K562 (cell line): Measurements from ENCODE around the gene ABHD17B. TPM values are rescaled to one million over a fixed set of nuclear protein-coding genes. Genes with fewer than 3 reads are reported as not detected.
"Not testable (repeated sequence)": the region's sequence is repeated elsewhere in the genome, so short reads cannot be mapped to it uniquely, and the experiment has no call there.

Experiments
- ATAC-seq: fragments of 200-7000 bp; cut with Tn5 transposase; 3 replicates; pipeline ENCODE4 v1.9.1; 2020; ENCODE audit warnings: moderate library complexity
- BruUV-seq: library from RNA; stranded (reverse); fragments of 400-500 nt; replicated peaks from 2 replicates; lab custom pipeline; 2021; lab: Mats Ljungman, UMichigan
- CTCF ChIA-PET: fragments of 300-600 bp; formaldehyde crosslinking; extraction: SDS; loops from one replicate; lab custom pipeline; 2021; ENCODE audit warnings: low intra/inter-chr PET ratio; lab: Yijun Ruan, JAX
- POLR2A ChIA-PET: fragments of 300-600, 350-650 bp; sonication (Branson Sonifier 250); formaldehyde crosslinking; extraction: SDS; loops from one replicate; lab custom pipeline; 2021; ENCODE audit warnings: antibody characterized with exemption, inconsistent platforms; lab: Yijun Ruan, JAX
- DNase-seq, 4 experiments: peaks; one replicate each; pipeline versions ENCODE4 v3.0.0 to v3.0.0-alpha.2; 2011 to 2018; ENCODE audit warnings: low spot score in 3 of 4, mixed read lengths in 3 of 4; ENCODE audit errors: extremely low read depth in 1 of 4
- FAIRE-seq: peaks from 2 replicates; lab custom pipeline; 2011; peaks lifted over from hg19 to GRCh38; lab: Jason Lieb, UNC
- H2AFZ ChIP-seq: 2 replicates; pipeline ENCODE4 v1.6.0; 2011; ENCODE audit warnings: low read depth, low read length, control low read depth, inconsistent platforms
- H3K27ac ChIP-seq: fragments of 200-600 bp; 3 replicates; pipeline ENCODE4 v1.8.0; 2011; ENCODE audit warnings: low read depth, mild to moderate bottlenecking, control low read depth, inconsistent platforms, low read length, moderate library complexity, mixed read lengths; ENCODE audit errors: extremely low read depth
- H3K27me3 ChIP-seq, 2 experiments: fragments of 300-600 bp in 1 of 2; 2 replicates in 1 of 2; 3 replicates in 1 of 2; pipeline versions ENCODE4 v1.6.0 to v1.8.0; 2011; ENCODE audit warnings: inconsistent platforms in 2 of 2, low read length in 2 of 2, mild to moderate bottlenecking in 1 of 2, mixed read lengths in 1 of 2, moderate library complexity in 1 of 2; ENCODE audit not compliant: control insufficient read depth in 2 of 2, insufficient read depth in 2 of 2
- H3K36me3 ChIP-seq: fragments of 300-600 bp; 3 replicates; pipeline ENCODE4 v1.8.0; 2011; ENCODE audit warnings: mild to moderate bottlenecking, low read length, inconsistent platforms; ENCODE audit not compliant: control insufficient read depth, insufficient read depth
- H3K4me1 ChIP-seq, 2 experiments: fragments of 200-600 bp in 1 of 2; replicated peaks in 1 of 2; 2 replicates in 1 of 2; 3 replicates in 1 of 2; pipeline versions ENCODE4 v1.5.1 to v1.8.0; 2011; ENCODE audit warnings: inconsistent platforms in 2 of 2, low read length in 2 of 2, mild to moderate bottlenecking in 1 of 2, mixed read lengths in 1 of 2, moderate library complexity in 1 of 2; ENCODE audit not compliant: control insufficient read depth in 2 of 2, insufficient read depth in 2 of 2
- H3K4me2 ChIP-seq: 2 replicates; pipeline ENCODE4 v1.6.1; 2011; ENCODE audit warnings: low read length, control low read depth, inconsistent platforms, mixed read lengths; ENCODE audit not compliant: insufficient read depth
- H3K4me3 ChIP-seq: fragments of 200-600 bp; sonication (generic), shearing (Covaris generic); 2 replicates; pipeline ENCODE4 v1.5.1; 2016; ENCODE audit warnings: control low read depth, inconsistent platforms
- H3K79me2 ChIP-seq: fragments of 200-600 bp; 3 replicates; pipeline ENCODE4 v1.8.0; 2011; ENCODE audit warnings: low read length, inconsistent platforms; ENCODE audit not compliant: control insufficient read depth, insufficient read depth
- H3K9ac ChIP-seq, 2 experiments: 2 replicates each; pipeline versions ENCODE4 v1.6.0 to v1.6.1; 2011; ENCODE audit warnings: low read depth in 2 of 2, low read length in 2 of 2, control low read depth in 1 of 2, inconsistent platforms in 1 of 2, mild to moderate bottlenecking in 1 of 2, mixed read lengths in 1 of 2; ENCODE audit not compliant: insufficient read depth in 1 of 2
- H3K9me1 ChIP-seq: one replicate; pipeline ENCODE4 v1.6.0; 2011; ENCODE audit warnings: inconsistent platforms, mild to moderate bottlenecking, low read length, moderate library complexity; ENCODE audit not compliant: control insufficient read depth, insufficient read depth
- H3K9me3 ChIP-seq: replicated peaks from 2 replicates; pipeline ENCODE4 v1.5.1; 2011; ENCODE audit warnings: low read depth, low read length, inconsistent platforms; ENCODE audit not compliant: control insufficient read depth, insufficient read depth
- H4K20me1 ChIP-seq: replicated peaks from 2 replicates; pipeline ENCODE4 v1.6.1; 2011; ENCODE audit warnings: low read length, inconsistent platforms, mixed read lengths; ENCODE audit not compliant: control insufficient read depth, insufficient read depth
- HOMEZ ChIP-seq: fragments of 250-450 bp; sonication (Bioruptor Pico); IDR thresholded peaks from 2 replicates; pipeline ENCODE4 v1.4.0; 2020; ENCODE audit warnings: mild to moderate bottlenecking, moderate library complexity
- ZNF184 ChIP-seq: sonication (generic); formaldehyde crosslinking; IDR thresholded peaks from 2 replicates; pipeline ENCODE4 v1.5.0; 2020; ENCODE audit warnings: missing genetic modification reagents
- ZNF384 ChIP-seq: IDR thresholded peaks from 2 replicates; pipeline ENCODE4 v1.6.1; 2012; ENCODE audit warnings: low read depth, low read length, improper control_type of control experiment
- WGBS: fragments of 100-300 bp; shearing (Covaris generic); methylation state at CpG from one replicate; pipeline ENCODE4 v1.1.6; 2016; ENCODE audit warnings: low coverage, mixed read lengths; ENCODE audit not compliant: insufficient coverage; ENCODE audit errors: missing lambda C conversion rate; 5-methylcytosine and 5-hydroxymethylcytosine counted together
- in situ Hi-C: fragments of 300-500 bp; cut with MboI; formaldehyde crosslinking; loops from 4 replicates; pipeline ENCODE4 v1.15.0; 2018; ENCODE audit warnings: inconsistent platforms, mixed read lengths
- intact Hi-C: fragments of 100-400 bp; cut with micrococcal nuclease; formaldehyde crosslinking; loops from 2 replicates; pipeline ENCODE4 v1.14.2; 2022
- polyA plus RNA-seq, 8 experiments: library from polyadenylated mRNA; depleted of rRNA in 4 of 8; stranded (reverse) in 5 of 8; unstranded in 3 of 8; fragments of >200 nt; fragmentation: Nextera tagmentation in 2 of 8; fragmentation: Illumina TruSeq in 1 of 8; extraction: Ambion mirVana in 2 of 8; extraction: Trizol in 1 of 8; gene quantifications; 2 replicates each; pipeline versions ENCODE4 v1.2.1 to v1.2.3, GENCODE V29; 2011 to 2014; ENCODE audit warnings: inconsistent platforms in 1 of 8, missing spikeins in 1 of 8
- total RNA-seq, 7 experiments: library from RNA; depleted of rRNA in 6 of 7; stranded (reverse); fragments of >200 nt in 6 of 7; fragmentation: Illumina TruSeq in 2 of 7; extraction: Trizol in 2 of 7; gene quantifications; 2 replicates each; pipeline versions ENCODE4 v1.2.1 to v1.2.3, GENCODE V29; 2011 to 2021; ENCODE audit warnings: low replicate concordance in 1 of 7

ABHD17B gene
- total and polyA plus RNA-seq, 9 of the 15 experiments (the other 6 are each of a cell fraction or from before 2014, with no cell fraction given): 1.9 to 13.4 (median 10.1) TPM

- no peak overlapping the region for H2AFZ ChIP-seq
- FAIRE-seq: no peak
- in situ Hi-C loops (no loop called here), intact Hi-C loops (no loop called here)
- H3K9me3 ChIP-seq: no peaks in the 10 kb centered on the region
- H3K4me3 ChIP-seq: no peak overlapping the region
- H3K79me2 ChIP-seq: peaks cover 83% of the 10 kb centered on the region
- 20% methylated on average over 6 of the region's 6 CpGs for WGBS
- no peaks in the 10 kb centered on the region for H4K20me1 ChIP-seq
- H3K36me3 ChIP-seq: peaks cover 13% of the 10 kb centered on the region; the same call in 2 of the 3 replicates
- ChIA-PET CTCF (no interaction called here), POLR2A (interaction anchor here (1.6 kb wide), 1 partner anchor 13 kb away, joined by 3 read pairs; no protein-coding TSS in a partner anchor)
- H3K9me1 ChIP-seq: no peaks in the 10 kb centered on the region
- no peak for ATAC-seq
- H3K4me1 ChIP-seq: peaks cover 0 to 11% of the 10 kb centered on the region in 2 experiments; a peak in 3 of 5 replicates
- no peak overlapping the region for H3K4me2 ChIP-seq
- no TSS peak for BruUV-seq
- H3K27ac ChIP-seq: no peak overlapping the region
- no peak overlapping the region for H3K9ac ChIP-seq
- no peak for TF ChIP-seq ZNF184
- peak; percentile 33; the same call in 1 of the 2 replicates for TF ChIP-seq ZNF384
- no peak for TF ChIP-seq HOMEZ (CRISPR knock-in tag)
- DNase-seq: peak in 1 of 4 experiments; percentile 7
- no peaks in the 10 kb centered on the region for H3K27me3 ChIP-seq
Measured at GRCh38 chr9:71901695-71902597, 9.0 kb downstream of the ABHD17B start.

- CTCF ChIA-PET, H3K9ac ChIP-seq, H4K20me1 ChIP-seq, H3K36me3 ChIP-seq, H3K27me3 ChIP-seq, intact Hi-C loops, FAIRE-seq, H3K9me1 ChIP-seq, H2AFZ ChIP-seq, in situ Hi-C loops, H3K4me1 ChIP-seq, ATAC-seq, H3K9me3 ChIP-seq, H3K4me3 ChIP-seq, H3K27ac ChIP-seq, H3K4me2 ChIP-seq, DNase-seq, BruUV-seq: not testable (repeated sequence)
- POLR2A ChIA-PET: interaction anchor here (0.6 kb wide), 1 partner anchor 24 kb away, joined by 3 read pairs; no protein-coding TSS in a partner anchor
- H3K79me2 ChIP-seq: peaks cover 83% of the 10 kb centered on the region
- 100% methylated on average over 3 of the region's 6 CpGs for WGBS
Measured at GRCh38 chr9:71898756-71899155, 12.2 kb downstream of the ABHD17B start.
